OCI-LY1 (cell line): ENCODE results near the gene ALDH1A3.

ENCODE experiments used
- CTCF ChIP-seq: fragments of 200-600 bp; sonication (generic), shearing (Covaris generic); IDR thresholded peaks from 2 replicates; pipeline ENCODE4 v1.5.1; 2017; ENCODE audit warnings: mild to moderate bottlenecking, antibody characterized with exemption, low read length, moderate library complexity, mixed read lengths
- EZH2 ChIP-seq: fragments of 200-600 bp; sonication (generic), shearing (Covaris generic); IDR thresholded peaks from 2 replicates; pipeline ENCODE4 v1.8.0; 2017; ENCODE audit warnings: borderline replicate concordance, mixed run types, mild to moderate bottlenecking, antibody characterized with exemption, low read length, moderate library complexity, mixed read lengths

GRCh38 chr15:100897221-100898151 is 17.9 kb downstream of the ALDH1A3 start:
- TF ChIP-seq CTCF (no peak), EZH2 (no peak)
